Measurements from ENCODE around the gene PRR19.
A peak's percentile ranks its signal among the peaks of the same experiment; 100 is the strongest.

The PRR19 gene

DNA sequence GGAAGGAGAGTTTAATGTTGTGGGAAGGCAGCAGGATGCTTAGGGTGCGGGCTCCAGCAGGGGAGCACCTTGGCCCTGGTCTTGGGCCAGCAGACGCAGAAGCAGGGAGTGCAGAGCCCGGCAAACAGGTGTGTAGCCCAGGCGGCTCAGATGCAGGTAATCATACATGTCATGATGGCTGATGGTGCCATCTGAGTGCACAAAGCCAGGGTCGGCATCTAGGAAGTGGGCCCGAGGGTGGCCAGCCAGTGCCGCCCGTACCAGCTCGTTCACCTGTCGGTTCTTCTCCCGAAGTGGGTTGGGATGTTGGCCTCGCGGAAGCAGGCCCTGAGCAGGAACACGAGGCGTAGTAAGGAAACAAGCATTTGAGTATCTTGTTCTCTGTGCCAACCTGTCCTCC lies 4.9 kb upstream of the PRR19 start:
- DNase-seq = no peak

DNA sequence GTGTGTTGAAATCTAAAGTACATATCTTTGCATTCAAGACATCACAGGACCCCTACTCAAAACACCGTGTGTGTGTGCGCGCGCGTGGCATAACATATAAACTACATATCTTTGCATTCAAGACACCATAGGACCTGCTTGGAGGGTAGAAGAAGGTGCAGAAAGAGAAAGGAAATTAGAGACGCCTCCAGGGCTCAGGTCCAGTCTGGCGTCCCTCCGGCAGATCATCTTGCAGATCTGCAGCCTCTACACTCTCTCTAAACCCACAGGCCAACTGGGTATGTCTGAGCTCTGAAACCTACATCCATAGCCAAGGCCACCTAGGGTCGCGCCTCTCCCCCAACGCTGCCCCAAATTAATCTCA lies 1.2 kb downstream of the PRR19 start:
- no peak for DNase-seq

DNA sequence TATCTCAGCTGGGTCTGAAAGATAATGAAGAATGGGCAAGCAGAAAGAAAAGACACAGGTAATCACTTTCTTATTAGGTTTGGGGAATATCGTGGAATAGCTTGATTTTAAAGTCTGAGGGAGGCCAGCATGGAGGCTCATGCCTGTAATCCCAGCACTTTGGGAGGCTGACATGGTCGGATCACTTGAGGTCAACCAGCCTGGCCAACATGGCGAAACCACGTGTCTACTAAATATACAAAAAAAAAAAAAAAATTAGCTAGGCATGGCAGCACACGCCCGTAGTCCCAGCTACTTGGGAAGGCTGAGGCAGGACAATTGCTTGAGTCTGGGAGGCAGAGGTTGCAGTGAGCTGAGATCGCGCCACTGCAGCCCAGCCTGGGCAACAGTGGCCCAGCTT lies 1.9 kb downstream of the PRR19 start:
- DNase-seq = no peak

DNA sequence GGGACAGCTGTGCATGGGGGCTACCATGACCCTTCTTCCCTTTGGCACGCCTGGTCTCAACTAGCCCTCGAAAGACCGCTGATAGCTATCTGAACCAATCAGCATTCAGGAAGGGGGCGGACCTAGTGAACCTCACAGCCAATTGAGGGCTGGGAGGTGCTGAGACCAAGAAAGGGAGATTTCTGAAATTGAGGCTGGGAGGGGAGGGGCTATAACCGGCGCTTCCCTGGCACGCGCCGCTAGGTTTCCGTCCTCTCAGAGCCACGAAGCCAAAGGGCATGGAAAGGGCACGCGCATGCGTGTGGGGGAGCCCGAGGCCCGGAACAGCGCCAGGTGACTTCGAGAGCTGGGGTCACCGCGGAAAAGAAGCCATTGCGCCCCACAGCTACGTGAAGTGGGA lies 4.7 kb downstream of the PRR19 start:
- no peak for DNase-seq

DNA sequence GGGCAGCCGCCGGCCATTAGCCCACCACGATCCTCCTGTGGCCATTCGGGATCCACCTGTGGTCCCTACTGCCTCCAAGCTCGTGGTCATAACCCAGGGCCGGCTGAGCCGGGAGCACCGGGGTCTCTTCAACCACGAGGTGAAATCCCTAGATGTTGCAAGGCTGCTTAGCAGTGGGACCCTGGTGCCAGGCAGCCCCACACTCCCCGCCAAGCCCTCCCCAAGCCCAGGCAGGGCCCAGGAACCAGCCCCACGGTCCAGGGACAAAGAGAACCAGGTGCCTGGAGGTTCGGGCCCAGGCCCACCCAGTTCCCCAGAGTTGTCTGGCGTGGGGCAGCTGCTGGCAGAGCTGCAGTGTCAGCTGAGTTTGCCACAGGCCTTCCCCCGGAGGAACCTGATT lies 7.8 kb downstream of the PRR19 start:
- no peak for DNase-seq

DNA sequence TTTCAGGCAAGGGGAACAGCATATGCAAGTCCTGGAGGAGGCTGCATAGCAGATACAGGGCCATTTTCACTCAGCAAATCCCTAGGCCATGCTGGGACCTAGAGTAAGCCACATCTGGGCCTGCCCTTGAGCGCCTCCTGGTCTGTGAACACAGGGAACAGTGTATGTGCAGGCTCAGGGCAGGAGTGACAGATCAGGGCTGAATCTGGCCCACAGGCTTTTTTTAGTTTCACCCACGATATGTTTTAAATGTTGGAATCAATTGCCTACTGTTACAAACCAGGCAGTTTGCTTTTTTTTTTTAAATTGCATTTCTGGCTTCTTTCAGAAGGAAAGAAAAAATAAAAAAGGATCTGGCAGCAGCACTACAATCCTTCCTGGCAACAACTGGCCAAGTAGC lies 9.7 kb downstream of the PRR19 start:
- no peak for DNase-seq

DNA sequence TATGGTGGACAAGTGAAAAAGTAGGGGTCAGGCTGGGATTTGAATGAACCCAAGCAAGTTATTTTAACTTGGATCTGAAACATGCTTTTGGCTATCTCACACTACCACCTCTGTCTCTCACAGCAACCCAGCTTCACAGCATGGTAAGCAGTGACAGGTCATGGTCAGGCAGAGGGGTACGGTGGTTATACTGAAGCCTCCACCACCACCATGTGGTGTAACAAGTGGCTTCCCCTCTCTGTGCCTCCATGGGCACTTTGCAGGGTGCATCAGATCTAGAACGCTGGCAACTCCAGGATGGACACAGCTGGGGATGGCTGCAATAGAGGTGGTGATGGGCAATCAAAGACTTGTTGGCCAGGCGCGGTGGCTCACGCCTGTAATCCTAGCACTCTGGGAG lies 10.4 kb downstream of the PRR19 start:
- no peak for DNase-seq

DNA sequence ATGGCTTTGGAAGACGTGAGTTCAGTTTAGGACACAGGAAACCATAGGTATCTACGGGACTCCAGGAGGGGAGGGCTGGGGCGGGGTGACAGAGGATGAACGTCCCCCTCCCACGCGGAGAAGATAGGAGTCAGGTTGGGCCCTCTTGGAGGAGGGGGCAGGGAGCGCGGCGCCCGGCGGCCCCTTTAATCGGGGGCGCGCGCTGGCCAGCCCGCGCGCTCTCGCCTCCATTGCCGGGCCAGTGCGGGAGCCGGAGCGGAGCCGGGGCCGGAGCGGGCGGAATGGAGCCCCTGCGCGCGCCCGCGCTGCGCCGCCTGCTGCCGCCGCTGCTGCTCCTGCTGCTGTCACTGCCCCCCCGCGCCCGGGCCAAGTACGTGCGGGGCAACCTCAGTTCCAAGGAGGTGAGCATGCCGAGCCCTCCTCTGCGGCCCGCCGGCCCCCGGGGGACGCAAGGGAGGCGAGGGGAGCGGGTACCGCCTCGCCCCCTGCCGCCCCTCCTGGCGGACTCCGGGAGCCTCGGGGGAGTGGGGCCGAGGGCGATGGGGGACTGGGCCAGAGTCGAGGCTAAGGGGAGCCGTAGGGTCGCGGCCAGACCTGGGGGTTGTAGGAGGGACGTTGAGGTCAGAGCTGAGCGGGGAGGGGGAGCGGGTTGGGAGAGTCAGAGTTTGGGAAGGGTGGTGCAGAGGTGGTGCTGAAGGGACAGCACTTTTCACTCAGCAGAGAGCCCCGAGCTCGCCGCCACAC lies 11.3 kb downstream of the PRR19 start, which contains the start of gene TMEM145:
TSS of gene TMEM145 (plus strand) at position 214 of the 744 bp plus-strand sequence. CDS start at position 282, 68 bp downstream.
- DNase-seq = peak; percentile 40

DNA sequence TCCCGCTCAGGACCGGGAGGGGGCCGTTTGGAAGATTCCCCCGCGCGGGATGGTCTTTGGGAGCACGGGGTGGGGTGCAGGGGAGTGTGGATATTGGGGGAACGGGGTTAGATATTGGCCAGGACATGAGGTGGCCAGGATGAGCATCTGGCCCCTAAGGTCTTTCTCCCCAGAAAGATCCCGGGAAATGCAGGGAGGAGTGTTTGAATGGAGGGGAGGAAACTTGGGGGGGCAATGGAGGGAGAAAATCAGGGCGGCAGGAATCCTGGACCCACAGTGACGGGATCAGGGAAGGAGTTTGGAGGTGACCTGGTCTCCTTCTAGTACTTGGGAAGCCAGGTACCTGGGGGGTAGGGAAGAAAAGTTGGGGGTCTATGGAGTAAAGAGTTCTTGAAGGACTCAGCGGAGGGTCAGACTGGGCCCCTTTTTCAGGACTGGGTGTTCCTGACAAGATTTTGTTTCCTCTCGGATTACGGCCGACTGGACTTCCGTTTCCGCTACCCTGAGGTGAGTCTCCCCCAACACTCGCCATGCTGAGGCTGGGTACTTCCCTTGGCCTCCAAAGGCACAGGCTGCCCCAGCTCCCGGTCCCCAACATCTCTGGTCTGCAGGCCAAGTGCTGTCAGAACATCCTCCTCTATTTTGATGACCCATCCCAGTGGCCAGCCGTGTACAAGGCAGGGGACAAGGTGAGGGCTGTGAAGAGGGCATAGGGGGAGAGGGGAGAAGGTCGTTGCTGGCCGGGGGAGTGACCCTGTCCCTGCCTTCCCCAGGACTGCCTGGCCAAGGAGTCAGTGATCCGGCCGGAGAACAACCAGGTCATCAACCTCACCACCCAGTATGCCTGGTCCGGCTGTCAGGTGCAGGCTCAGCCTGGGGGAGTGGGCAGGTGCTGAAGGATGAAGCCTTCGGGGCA lies 12.2 kb downstream of the PRR19 start:
- DNase-seq = no peak

DNA sequence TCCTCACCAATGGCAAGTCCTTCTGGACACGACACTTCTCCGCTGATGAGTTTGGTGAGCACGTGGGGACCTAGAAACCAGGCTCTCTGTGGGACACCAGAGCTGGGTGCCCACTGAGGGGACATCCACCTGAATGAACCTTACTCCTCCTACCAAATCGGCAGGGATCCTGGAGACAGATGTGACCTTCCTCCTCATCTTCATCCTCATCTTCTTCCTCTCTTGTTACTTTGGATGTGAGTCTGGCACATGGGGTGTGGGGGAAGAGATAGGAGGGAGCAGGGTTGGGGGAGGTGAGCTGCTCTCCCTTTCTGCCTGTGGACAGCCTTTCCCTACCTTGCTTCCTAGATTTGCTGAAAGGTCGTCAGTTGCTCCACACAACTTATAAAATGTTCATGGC lies 13.1 kb downstream of the PRR19 start:
- DNase-seq = no peak

DNA sequence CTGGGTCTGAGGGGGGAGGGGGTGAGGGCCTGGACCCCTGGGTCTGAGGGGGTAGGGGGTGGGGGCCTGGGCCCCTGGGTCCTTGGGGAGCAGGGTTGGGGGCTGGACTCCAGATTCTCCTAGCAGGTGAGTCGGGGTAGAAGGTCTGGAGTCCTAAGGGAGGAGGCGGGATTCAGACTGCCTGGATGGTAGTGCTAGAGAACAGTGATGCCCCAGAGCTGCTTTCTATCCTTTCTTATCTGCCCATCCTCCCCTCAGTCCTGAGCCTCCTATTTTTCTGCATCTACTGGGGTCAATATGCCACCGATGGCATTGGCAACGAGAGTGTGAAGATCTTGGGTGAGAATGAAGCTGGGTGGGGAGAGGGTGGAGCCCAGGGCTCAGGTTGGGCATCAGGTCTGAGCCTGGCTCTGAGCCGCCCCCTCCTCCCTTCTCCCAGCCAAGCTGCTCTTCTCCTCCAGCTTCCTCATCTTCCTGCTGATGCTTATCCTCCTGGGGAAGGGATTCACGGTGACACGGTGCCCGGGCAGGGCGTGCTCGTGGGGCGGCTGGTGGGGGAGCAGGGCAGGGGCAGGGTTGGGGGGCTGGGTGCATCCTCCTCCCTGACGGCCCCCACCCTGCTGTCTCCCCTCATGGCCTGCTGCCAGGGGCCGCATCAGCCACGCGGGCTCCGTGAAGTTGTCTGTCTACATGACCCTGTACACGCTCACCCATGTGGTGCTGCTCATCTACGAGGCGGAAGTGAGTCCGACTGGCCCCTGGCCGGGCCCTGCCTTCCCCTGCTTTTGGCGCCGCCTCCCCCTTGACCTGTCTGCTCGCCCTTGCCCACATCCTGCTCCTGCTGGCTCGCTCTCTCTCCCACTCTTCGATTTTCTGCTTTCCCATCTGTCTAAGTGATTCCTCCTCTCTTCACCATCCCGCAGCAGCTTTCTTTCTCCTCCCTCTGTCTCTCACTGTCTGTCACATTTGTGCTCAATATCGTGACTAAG lies 14.6 kb downstream of the PRR19 start:
- no peak for DNase-seq

DNA sequence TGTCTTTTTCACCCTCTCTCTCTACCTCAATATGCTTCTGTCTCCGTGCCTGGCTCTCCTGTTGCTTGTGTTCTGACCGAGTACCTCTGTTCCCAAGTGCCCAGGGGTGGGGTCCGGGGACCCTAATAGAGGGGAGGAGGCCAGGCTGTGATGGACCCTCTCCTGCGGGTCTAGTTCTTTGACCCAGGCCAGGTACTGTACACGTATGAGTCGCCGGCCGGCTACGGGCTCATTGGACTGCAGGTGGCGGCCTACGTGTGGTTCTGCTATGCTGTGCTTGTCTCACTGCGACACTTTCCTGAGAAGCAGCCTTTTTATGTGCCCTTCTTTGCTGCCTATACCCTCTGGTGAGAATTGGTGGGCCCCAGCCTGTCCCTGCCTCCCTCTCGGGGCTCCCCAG lies 15.6 kb downstream of the PRR19 start:
- no peak for DNase-seq

DNA sequence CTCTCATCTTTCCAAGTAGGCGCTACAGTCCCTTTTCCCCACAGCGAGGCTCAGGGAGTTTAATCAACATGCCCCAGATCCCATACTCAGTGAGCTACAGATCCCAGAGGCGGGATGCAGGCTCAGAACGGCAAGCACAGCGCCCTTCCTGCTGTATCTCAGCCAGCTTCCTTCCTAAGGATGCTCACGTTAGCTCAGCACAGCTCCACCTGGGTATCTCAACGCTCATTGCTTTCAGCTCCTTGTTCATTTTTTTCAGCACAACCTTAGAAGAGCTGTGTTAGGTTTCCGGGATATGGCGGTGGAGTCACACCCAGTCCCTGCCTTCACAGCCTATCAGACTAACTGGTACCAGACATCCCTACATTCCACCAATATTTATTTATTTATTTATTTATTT lies 20.4 kb downstream of the PRR19 start:
- DNase-seq = no peak

DNA sequence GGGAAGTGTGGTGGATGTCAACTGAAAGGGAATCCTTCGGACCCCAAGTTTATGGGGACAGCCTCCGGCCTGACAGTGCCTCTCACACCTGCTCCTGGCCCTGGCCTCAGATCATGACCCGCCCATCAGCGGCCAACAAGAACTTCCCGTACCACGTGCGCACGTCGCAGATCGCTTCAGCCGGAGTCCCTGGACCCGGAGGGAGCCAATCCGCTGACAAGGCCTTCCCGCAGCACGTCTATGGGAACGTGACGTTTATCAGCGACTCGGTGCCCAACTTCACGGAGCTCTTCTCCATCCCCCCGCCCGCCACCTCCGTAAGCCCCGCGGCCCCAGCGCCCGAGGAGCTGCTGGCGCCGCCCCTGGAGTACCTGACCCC lies 21.5 kb downstream of the PRR19 start:
- DNase-seq = no peak

DNA sequence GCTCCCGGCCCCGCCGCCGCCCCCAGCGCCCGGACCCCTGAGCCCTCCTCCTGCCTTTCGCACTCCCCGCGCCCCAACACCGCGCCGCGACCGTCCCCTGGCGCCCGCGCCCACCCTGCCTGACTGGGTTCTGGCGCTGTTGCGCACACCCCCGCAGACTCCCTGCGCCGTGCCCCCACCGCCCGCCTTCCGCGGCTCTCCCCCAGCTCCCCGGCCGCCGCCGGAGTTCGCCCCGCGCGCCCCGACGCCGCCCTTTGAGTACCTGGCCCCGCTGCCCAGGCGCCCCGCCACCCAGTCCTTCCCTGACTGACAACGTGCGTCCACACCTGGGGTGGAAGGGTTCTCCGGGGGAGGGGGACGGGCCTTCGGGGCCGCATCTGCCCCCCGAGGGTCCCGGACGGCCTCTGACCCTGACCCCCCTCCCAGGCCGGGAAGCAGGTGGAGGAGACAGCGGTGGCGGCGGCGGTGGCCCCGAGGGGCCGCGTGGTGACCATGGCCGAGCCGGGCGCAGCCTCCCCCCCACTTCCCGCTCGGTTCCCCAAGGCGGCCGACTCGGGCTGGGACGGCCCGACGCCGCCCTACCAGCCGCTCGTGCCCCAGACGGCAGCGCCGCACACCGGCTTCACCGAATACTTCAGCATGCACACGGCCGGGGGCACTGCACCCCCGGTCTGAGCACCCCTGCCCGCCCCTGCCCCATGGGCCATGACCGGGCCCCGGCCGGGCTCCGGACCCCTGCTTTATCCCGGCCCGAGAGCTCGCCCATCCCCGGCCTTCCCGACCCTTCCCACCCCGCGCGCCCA lies 22.1 kb downstream of the PRR19 start:
- no peak for DNase-seq

DNA sequence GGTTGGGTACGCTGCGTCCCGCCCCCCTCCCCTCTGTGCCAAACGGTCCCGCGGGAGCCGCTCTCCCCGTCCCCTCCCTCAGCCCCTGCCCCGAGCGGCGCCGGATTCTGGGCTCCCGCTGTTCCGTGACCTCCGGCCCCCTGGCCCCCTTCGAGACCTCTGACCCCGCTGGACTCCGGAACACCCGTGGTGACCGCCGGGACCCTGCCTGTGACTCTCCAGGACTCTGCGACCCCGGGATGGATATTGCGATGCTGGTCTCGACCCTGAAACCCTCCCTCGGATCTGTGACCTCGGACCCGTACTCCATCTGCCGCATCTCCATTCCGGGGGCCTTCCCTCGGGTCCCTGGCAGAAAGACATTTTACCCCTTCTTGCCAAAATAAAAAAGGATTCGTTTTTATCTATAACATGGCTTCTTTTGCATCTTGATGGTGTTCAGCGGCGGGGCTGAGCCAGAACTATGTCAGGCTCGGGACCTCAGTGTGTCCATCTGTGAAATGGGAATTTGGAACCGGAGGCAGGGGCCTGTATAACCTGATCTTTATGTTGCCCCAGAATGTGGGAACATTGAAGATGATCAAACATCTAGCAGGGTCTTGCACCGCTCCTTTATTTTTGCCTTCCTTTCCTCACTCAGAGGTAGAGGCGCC lies 22.8 kb downstream of the PRR19 start:
- DNase-seq = no peak

DNA sequence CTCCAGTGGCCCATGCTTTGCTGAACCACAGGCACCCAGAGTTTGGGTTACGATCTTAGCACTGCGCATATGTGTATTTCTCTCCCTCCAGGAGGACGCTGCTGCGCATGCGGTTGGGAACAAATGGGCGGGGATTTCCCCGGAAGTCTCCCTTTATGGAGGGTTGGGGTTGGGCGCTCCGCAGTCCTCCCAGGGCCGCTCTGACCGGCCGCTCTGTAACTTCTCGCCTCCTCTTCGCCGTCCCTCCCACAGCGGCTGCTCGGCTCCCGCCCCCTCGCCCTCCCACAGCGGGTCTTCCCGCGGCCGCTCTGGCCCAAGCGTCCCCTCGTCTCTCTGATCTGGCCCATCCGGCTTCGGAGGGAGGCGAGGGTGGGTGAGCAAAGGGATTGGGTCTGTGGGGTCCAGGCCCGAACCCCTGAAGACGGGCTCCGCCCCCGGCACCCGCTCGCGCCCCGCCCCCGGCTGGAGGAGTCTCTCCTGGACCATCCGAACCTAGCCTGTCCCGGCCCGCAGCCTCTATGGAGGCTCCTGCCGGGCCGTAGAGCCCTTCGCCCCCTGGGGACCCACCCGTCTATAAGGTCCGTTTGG lies 23.5 kb downstream of the PRR19 start, which contains the start of gene MEGF8:
TSS of gene MEGF8 (plus strand) at position 328 of the 588 bp plus-strand sequence. CDS start 609 bp downstream, outside the sequence.
- peak; percentile 99 for DNase-seq

DNA sequence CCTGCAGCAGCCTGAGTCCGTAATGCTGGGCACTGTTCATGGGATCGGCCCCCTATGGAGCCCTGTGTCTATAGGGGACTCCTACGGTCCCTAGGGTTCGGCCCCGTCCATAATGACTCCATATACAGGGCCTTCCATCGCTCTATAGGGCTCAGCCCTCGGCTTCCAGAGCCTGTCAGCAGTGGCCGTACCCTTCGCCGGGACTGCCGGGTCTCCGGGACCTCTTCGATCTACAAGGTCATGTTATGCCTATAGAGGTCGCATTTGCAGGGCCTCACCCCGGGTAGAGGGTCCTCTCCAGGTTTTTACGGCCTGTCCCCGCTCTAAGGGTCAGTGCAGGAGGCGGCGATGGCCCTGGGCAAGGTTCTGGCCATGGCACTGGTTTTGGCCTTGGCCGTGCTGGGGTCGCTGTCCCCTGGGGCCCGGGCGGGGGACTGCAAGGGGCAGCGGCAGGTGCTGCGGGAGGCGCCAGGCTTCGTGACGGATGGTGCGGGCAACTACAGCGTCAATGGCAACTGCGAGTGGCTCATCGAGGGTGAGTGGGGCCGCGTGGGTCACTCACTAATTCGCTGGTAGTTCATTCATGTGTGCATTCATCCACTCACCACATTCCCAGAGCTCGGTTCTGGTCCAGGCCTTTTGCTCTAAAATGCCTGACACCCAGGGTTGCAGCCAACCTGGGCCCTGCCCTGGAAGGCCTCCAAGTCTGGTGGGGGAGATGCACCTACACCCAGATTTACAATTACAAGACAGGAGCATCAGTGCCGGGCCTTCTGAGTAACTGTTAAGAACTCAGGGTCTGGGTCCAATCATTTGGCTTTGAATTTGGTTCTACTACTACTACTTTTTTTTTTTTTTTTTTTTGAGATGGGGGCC lies 24.2 kb downstream of the PRR19 start:
- no peak for DNase-seq

DNA sequence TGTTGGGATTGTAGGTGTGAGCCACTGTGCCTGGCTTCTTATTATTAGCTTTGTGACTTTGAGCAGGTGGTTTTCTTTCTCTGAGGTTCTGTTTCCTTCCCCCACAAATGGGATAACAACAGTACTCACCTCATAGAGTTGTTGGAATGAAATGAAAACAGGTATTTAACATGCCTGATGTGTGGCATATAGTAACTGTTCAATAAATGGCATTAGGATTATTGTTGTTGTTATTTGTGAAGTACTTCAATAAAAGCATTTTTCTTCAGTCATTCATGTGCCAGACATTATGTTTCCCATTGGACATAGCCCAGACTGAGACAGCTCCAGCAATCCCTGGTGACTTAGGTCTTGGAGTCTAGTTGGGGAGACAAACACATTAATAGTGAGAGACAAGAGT lies 25.0 kb downstream of the PRR19 start:
- DNase-seq = no peak

DNA sequence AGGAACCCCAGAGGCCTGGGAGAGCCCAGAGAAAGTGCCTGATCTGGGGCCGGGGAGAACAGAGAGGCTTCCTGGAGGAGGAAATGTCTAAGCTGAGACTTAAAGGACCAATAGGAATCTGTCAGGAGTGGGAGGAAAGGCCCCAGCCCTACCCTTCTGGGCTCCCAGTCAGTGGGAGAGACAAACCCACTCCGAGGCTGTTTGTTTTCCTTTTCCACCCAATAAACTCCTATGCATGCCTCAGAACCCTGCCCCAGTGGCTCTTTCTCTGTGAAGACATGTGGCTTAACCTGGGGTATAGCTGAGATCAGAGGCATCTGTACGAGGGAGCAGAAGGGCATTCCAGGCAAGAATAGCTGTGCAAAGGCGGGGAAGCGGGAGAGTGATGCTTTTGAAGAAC lies 25.4 kb downstream of the PRR19 start:
- DNase-seq = no peak
